Neural cell (in vitro differentiated cells): Measurements from ENCODE around the gene YBX1.

Source experiments
- EP300 ChIP-seq: fragments of 450-650 bp; conservative IDR thresholded peaks from 2 replicates; pipeline ENCODE4 v1.6.1; 2014; ENCODE audit warnings: antibody characterized with exemption, mild to moderate bottlenecking, moderate library complexity; ENCODE audit not compliant: poor library complexity, severe bottlenecking
- MXI1 ChIP-seq: fragments of 450-650 bp; conservative IDR thresholded peaks from 2 replicates; pipeline ENCODE4 v1.6.1; 2014; ENCODE audit warnings: antibody characterized with exemption, mild to moderate bottlenecking; ENCODE audit not compliant: poor library complexity, severe bottlenecking
- POLR2AphosphoS5 ChIP-seq: IDR thresholded peaks from 2 replicates; pipeline ENCODE4 v1.6.1; 2012
- SMC3 ChIP-seq: fragments of 450-650 bp; conservative IDR thresholded peaks from 2 replicates; pipeline ENCODE4 v1.6.1; 2014; ENCODE audit warnings: antibody characterized with exemption, mild to moderate bottlenecking, moderate library complexity; ENCODE audit not compliant: poor library complexity
- TAF1 ChIP-seq: IDR thresholded peaks from 2 replicates; pipeline ENCODE4 v1.6.1; 2012; ENCODE audit warnings: low read depth
- TF ChIP-seq, protein P1 (sequence below): fragments of 450-650 bp; IDR thresholded peaks from 2 replicates; pipeline ENCODE4 v1.5.1; 2014; ENCODE audit warnings: antibody characterized with exemption, mild to moderate bottlenecking, moderate library complexity; ENCODE audit not compliant: poor library complexity, severe bottlenecking
- TF ChIP-seq, protein P2 (sequence below): IDR thresholded peaks from 2 replicates; pipeline ENCODE4 v1.6.1; 2012; ENCODE audit warnings: borderline replicate concordance

GRCh38 chr1:42670425-42670824 is 11.8 kb upstream of the YBX1 start:
- TF ChIP-seq, protein P1, sequence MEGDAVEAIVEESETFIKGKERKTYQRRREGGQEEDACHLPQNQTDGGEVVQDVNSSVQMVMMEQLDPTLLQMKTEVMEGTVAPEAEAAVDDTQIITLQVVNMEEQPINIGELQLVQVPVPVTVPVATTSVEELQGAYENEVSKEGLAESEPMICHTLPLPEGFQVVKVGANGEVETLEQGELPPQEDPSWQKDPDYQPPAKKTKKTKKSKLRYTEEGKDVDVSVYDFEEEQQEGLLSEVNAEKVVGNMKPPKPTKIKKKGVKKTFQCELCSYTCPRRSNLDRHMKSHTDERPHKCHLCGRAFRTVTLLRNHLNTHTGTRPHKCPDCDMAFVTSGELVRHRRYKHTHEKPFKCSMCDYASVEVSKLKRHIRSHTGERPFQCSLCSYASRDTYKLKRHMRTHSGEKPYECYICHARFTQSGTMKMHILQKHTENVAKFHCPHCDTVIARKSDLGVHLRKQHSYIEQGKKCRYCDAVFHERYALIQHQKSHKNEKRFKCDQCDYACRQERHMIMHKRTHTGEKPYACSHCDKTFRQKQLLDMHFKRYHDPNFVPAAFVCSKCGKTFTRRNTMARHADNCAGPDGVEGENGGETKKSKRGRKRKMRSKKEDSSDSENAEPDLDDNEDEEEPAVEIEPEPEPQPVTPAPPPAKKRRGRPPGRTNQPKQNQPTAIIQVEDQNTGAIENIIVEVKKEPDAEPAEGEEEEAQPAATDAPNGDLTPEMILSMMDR: no peak
- TF ChIP-seq POLR2AphosphoS5: no peak
- TF ChIP-seq, protein P2, sequence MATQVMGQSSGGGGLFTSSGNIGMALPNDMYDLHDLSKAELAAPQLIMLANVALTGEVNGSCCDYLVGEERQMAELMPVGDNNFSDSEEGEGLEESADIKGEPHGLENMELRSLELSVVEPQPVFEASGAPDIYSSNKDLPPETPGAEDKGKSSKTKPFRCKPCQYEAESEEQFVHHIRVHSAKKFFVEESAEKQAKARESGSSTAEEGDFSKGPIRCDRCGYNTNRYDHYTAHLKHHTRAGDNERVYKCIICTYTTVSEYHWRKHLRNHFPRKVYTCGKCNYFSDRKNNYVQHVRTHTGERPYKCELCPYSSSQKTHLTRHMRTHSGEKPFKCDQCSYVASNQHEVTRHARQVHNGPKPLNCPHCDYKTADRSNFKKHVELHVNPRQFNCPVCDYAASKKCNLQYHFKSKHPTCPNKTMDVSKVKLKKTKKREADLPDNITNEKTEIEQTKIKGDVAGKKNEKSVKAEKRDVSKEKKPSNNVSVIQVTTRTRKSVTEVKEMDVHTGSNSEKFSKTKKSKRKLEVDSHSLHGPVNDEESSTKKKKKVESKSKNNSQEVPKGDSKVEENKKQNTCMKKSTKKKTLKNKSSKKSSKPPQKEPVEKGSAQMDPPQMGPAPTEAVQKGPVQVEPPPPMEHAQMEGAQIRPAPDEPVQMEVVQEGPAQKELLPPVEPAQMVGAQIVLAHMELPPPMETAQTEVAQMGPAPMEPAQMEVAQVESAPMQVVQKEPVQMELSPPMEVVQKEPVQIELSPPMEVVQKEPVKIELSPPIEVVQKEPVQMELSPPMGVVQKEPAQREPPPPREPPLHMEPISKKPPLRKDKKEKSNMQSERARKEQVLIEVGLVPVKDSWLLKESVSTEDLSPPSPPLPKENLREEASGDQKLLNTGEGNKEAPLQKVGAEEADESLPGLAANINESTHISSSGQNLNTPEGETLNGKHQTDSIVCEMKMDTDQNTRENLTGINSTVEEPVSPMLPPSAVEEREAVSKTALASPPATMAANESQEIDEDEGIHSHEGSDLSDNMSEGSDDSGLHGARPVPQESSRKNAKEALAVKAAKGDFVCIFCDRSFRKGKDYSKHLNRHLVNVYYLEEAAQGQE: no peak
- TF ChIP-seq EP300: no peak
- no peak for TF ChIP-seq MXI1
- no peak for TF ChIP-seq SMC3
- no peak for TF ChIP-seq TAF1
